Liver (tissue), 9 donors: ENCODE data around the gene CACNA1D. TPM values are rescaled to one million over a fixed set of nuclear protein-coding genes. Genes with fewer than 3 reads are reported as not detected.

Experiments used
- DNase-seq: peaks from one replicate; pipeline ENCODE4 v3.0.0-alpha.2; 2017; ENCODE audit warnings: low spot score
- H3K27ac ChIP-seq, 2 donors: one replicate each; pipeline ENCODE4 v1.7.0; 2013; ENCODE audit warnings: inconsistent platforms in 2 of 2, low read length in 2 of 2, control low read depth in 1 of 2, low read depth in 1 of 2, mild to moderate bottlenecking in 1 of 2
- H3K27me3 ChIP-seq, 4 donors: one replicate each; pipeline versions ENCODE4 v1.6.1 to v1.7.0; 2013; ENCODE audit warnings: low read length in 3 of 4, inconsistent platforms in 1 of 4, mild to moderate bottlenecking in 1 of 4, moderate library complexity in 1 of 4; ENCODE audit not compliant: control insufficient read depth in 4 of 4, insufficient read depth in 4 of 4
- H3K36me3 ChIP-seq, 4 donors: one replicate each; pipeline versions ENCODE4 v1.6.1 to v1.7.0; 2013; ENCODE audit warnings: low read length in 3 of 4, mild to moderate bottlenecking in 3 of 4, low read depth in 1 of 4, moderate library complexity in 1 of 4; ENCODE audit not compliant: control insufficient read depth in 4 of 4, insufficient read depth in 3 of 4
- H3K4me1 ChIP-seq, 4 donors: one replicate each; pipeline versions ENCODE4 v1.6.1 to v1.7.0; 2013; ENCODE audit warnings: low read length in 3 of 4, mild to moderate bottlenecking in 3 of 4, moderate library complexity in 1 of 4; ENCODE audit not compliant: control insufficient read depth in 4 of 4, insufficient read depth in 4 of 4
- H3K4me3 ChIP-seq, 3 donors: one replicate each; pipeline versions ENCODE4 v1.6.1 to v1.7.0; 2013; ENCODE audit warnings: low read length in 3 of 3, control low read depth in 1 of 3, low read depth in 1 of 3, mild to moderate bottlenecking in 1 of 3
- H3K9ac ChIP-seq, 2 donors: one replicate each; pipeline ENCODE4 v1.7.0; 2013; ENCODE audit warnings: low read length in 2 of 2, mild to moderate bottlenecking in 2 of 2, moderate library complexity in 2 of 2, control low read depth in 1 of 2, low read depth in 1 of 2
- H3K9me3 ChIP-seq, 4 donors: one replicate each; pipeline versions ENCODE4 v1.6.1 to v1.7.0; 2013; ENCODE audit warnings: low read length in 3 of 4; ENCODE audit not compliant: control insufficient read depth in 4 of 4
- ATF3 ChIP-seq: IDR thresholded peaks from 2 replicates; pipeline ENCODE4 v1.6.1; 2016; ENCODE audit warnings: antibody characterized with exemption
- CTCF ChIP-seq: fragments of 150-350 bp; IDR thresholded peaks from 2 replicates; pipeline ENCODE4 v1.5.1; 2017; ENCODE audit warnings: improper control_type of control experiment, low read depth, low read length; ENCODE audit not compliant: missing input control
- EGR1 ChIP-seq, 2 donors: IDR thresholded peaks; 2 replicates each; pipeline ENCODE4 v1.6.1; 2016 to 2018; ENCODE audit warnings: antibody characterized with exemption in 2 of 2, low read depth in 2 of 2
- FOXA1 ChIP-seq: IDR thresholded peaks from 2 replicates; pipeline ENCODE4 v1.6.1; 2016; ENCODE audit warnings: antibody characterized with exemption
- FOXA2 ChIP-seq: IDR thresholded peaks from 2 replicates; pipeline ENCODE4 v1.6.1; 2016; ENCODE audit warnings: antibody characterized with exemption
- HNF4A ChIP-seq, 2 donors: conservative IDR thresholded peaks; 2 replicates each; pipeline ENCODE4 v1.6.1; 2016; ENCODE audit warnings: antibody characterized with exemption in 2 of 2, mild to moderate bottlenecking in 2 of 2
- JUND ChIP-seq, 2 donors: IDR thresholded peaks; 2 replicates each; pipeline ENCODE4 v1.6.1; 2016; ENCODE audit warnings: antibody characterized with exemption in 2 of 2
- MAX ChIP-seq: IDR thresholded peaks from 2 replicates; pipeline ENCODE4 v1.6.1; 2016; ENCODE audit warnings: antibody characterized with exemption
- NR2F2 ChIP-seq: IDR thresholded peaks from 2 replicates; pipeline ENCODE4 v1.6.1; 2016; ENCODE audit warnings: antibody characterized with exemption
- RAD21 ChIP-seq, 2 donors: IDR thresholded peaks; 2 replicates each; pipeline ENCODE4 v1.6.1; 2016; ENCODE audit warnings: antibody characterized with exemption in 2 of 2, mild to moderate bottlenecking in 2 of 2
- REST ChIP-seq: IDR thresholded peaks from 2 replicates; pipeline ENCODE4 v1.6.1; 2016; ENCODE audit warnings: antibody characterized with exemption, mild to moderate bottlenecking
- RXRA ChIP-seq, 2 donors: IDR thresholded peaks; 2 replicates each; pipeline ENCODE4 v1.6.1; 2017 to 2018; ENCODE audit warnings: antibody characterized with exemption in 2 of 2, mild to moderate bottlenecking in 1 of 2
- TAF1 ChIP-seq: conservative IDR thresholded peaks from 2 replicates; pipeline ENCODE4 v1.6.1; 2016; ENCODE audit warnings: antibody characterized with exemption, mild to moderate bottlenecking
- YY1 ChIP-seq: IDR thresholded peaks from 2 replicates; pipeline ENCODE4 v1.6.1; 2016; ENCODE audit warnings: antibody characterized with exemption, mild to moderate bottlenecking
- ZBTB33 ChIP-seq: IDR thresholded peaks from 2 replicates; pipeline ENCODE4 v1.6.1; 2016; ENCODE audit warnings: antibody characterized with exemption
- WGBS: extraction: QIAGEN DNeasy Blood & Tissue Kit; methylation state at CpG from one replicate; pipeline ENCODE4 v1.1.7; 2013; 5-methylcytosine and 5-hydroxymethylcytosine counted together
- polyA plus RNA-seq, 2 donors: library from polyadenylated mRNA; stranded (reverse) in 1 of 2; unstranded in 1 of 2; fragments of 200-250 nt in 1 of 2; fragments of >200 nt in 1 of 2; fragmentation: Nextera tagmentation in 1 of 2; extraction: Ambion mirVana in 1 of 2; gene quantifications; one replicate each; pipeline versions ENCODE4 v1.2.1 to v1.2.3, GENCODE V29; 2013 to 2015
- total RNA-seq, 2 donors: library from RNA; depleted of rRNA; stranded (reverse); fragments of >200 nt; gene quantifications; one replicate each; pipeline ENCODE4 v1.2.3, GENCODE V29; 2014
- donor health status: healthy.
- donor health status: healthy.
- donor health status: healthy.
- donor health status: healthy.
- donor health status: healthy.

CACNA1D gene
- total and polyA plus RNA-seq, 4 donors, result 1.8 to 18.9 (median 3.4) TPM

GRCh38 chr3:53780806-53781205 is 286.4 kb downstream of the CACNA1D start (continued):
- TF ChIP-seq NR2F2 (no peak), FOXA1 (no peak), ATF3 (no peak), EGR1 (IDR thresholded peaks at IDR 0.05; ENCODE audit: low read depth in 2 of 2) (no peak), RAD21 (IDR thresholded peaks at IDR 0.05) (no peak), REST (no peak)

- no peaks in the 10 kb centered on the region for H3K27me3 ChIP-seq
These were observed 292.6 kb downstream of the CACNA1D start for GRCh38 chr3:53787016-53787415.

GRCh38 chr3:53788038-53788437 is 293.6 kb downstream of the CACNA1D start:
- 79% methylated on average over 5 of the region's 5 CpGs for WGBS
- no peak overlapping the region for H3K9ac ChIP-seq
- DNase-seq, result no peak
- no peak for TF ChIP-seq TAF1
- no peak for TF ChIP-seq CTCF
- TF ChIP-seq REST, result no peak
- TF ChIP-seq MAX, result no peak
- no peak for TF ChIP-seq RXRA (IDR thresholded peaks at IDR 0.05)
- no peak for TF ChIP-seq JUND (IDR thresholded peaks at IDR 0.05)
- TF ChIP-seq FOXA1, result no peak
- no peak for TF ChIP-seq ZBTB33
- TF ChIP-seq EGR1 (IDR thresholded peaks at IDR 0.05; ENCODE audit: low read depth in 2 of 2), result no peak
- TF ChIP-seq FOXA2, result no peak
- no peak for TF ChIP-seq HNF4A (conservative IDR thresholded peaks at IDR 0.05)
- TF ChIP-seq ATF3, result no peak
- TF ChIP-seq YY1, result no peak
- TF ChIP-seq RAD21 (IDR thresholded peaks at IDR 0.05), result no peak
- H3K36me3 ChIP-seq, result no peaks in the 10 kb centered on the region
- H3K27ac ChIP-seq, result no peak overlapping the region
- no peak overlapping the region for H3K4me3 ChIP-seq
- H3K4me1 ChIP-seq, result no peaks in the 10 kb centered on the region
- no peaks in the 10 kb centered on the region for H3K9me3 ChIP-seq
- H3K27me3 ChIP-seq, result no peaks in the 10 kb centered on the region

More at GRCh38 chr3:53787016-53787415, 292.6 kb downstream of the CACNA1D start:
- 88% methylated on average over 9 of the region's 9 CpGs for WGBS
- Histone ChIP-seq H3K9me3 (no peaks in the 10 kb centered on the region), H3K4me3 (no peak overlapping the region), H3K9ac (no peak overlapping the region), H3K27ac (no peak overlapping the region), H3K36me3 (no peaks in the 10 kb centered on the region), H3K4me1 (no peaks in the 10 kb centered on the region)
- no peak for DNase-seq
- no peak for TF ChIP-seq NR2F2
- no peak for TF ChIP-seq MAX
- no peak for TF ChIP-seq YY1
- no peak for TF ChIP-seq ATF3
- TF ChIP-seq FOXA2, result no peak
